ENCODE data around the gene BTNL3. TPM values are rescaled to one million over a fixed set of nuclear protein-coding genes. Genes with fewer than 3 reads are reported as not detected.

BTNL3 gene
- total and polyA plus RNA-seq, 9 of the 15 experiments (the other 6 are each of a cell fraction or from before 2014, with no cell fraction given) = 0.03 to 0.44 (median 0.04) TPM; not detected in 4

DNA sequence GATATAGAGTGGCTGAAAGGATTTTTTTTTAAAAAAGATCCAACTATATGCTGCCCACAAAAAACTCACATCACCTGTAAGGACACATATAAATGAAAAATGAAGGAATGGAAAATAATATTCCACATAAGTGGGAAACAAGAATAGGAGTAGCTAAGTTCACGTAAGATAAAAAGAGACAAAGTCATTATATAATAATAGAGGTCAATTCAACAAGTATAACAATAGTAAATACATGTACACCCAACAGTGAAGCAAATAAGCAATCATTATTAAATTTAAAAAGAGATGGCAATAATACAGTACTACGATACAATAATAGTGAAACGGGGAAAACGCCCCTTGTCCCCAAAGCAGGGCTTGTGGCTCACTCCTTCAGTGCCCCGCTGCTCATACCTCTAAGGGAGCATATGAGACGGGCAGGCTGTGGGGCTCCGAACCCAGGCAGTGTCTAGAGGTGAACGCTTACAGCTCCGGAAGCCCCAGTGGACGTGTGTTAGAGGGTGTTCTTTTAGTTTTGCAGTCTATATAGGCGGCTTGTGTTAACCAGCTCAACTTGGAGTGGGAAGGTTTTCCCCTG is 38.9 kb downstream of the BTNL3 start (continued):
- TF ChIP-seq, protein P1, sequence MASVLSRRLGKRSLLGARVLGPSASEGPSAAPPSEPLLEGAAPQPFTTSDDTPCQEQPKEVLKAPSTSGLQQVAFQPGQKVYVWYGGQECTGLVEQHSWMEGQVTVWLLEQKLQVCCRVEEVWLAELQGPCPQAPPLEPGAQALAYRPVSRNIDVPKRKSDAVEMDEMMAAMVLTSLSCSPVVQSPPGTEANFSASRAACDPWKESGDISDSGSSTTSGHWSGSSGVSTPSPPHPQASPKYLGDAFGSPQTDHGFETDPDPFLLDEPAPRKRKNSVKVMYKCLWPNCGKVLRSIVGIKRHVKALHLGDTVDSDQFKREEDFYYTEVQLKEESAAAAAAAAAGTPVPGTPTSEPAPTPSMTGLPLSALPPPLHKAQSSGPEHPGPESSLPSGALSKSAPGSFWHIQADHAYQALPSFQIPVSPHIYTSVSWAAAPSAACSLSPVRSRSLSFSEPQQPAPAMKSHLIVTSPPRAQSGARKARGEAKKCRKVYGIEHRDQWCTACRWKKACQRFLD (CRISPR knock-in tag; IDR thresholded peaks at IDR 0.05) = no peak
- no peak for TF ChIP-seq RBM34 (IDR thresholded peaks at IDR 0.05; ENCODE audit: borderline replicate concordance, insufficient read depth, low read length)
- TF ChIP-seq FOXK2 (conservative IDR thresholded peaks at IDR 0.05 in 1 of 2, IDR thresholded peaks at IDR 0.05 in 1 of 2; ENCODE audit: low read depth in 2 of 2) = no peak
- TF ChIP-seq ZEB2 (IDR thresholded peaks at IDR 0.05) = no peak
- TF ChIP-seq HNRNPLL (IDR thresholded peaks at IDR 0.05; ENCODE audit: low read depth, low read length, poor library complexity, severe bottlenecking) = no peak
- no peak for TF ChIP-seq ZNF717 (CRISPR knock-in tag; IDR thresholded peaks at IDR 0.05)
- 0 out of 2 replicates have a peak, but pooled peaks have one; percentile 26 for TF ChIP-seq HOXB6 (CRISPR knock-in tag; IDR thresholded peaks at IDR 0.05; ENCODE audit: borderline replicate concordance)
- no peak for TF ChIP-seq HNRNPUL1 (IDR thresholded peaks at IDR 0.05; ENCODE audit: low read length)
- TF ChIP-seq RFX1 (IDR thresholded peaks at IDR 0.05) = no peak
- TF ChIP-seq ETS2 (tag; IDR thresholded peaks at IDR 0.05; ENCODE audit: borderline replicate concordance, poor library complexity, severe bottlenecking) = no peak
- TF ChIP-seq, protein P2, sequence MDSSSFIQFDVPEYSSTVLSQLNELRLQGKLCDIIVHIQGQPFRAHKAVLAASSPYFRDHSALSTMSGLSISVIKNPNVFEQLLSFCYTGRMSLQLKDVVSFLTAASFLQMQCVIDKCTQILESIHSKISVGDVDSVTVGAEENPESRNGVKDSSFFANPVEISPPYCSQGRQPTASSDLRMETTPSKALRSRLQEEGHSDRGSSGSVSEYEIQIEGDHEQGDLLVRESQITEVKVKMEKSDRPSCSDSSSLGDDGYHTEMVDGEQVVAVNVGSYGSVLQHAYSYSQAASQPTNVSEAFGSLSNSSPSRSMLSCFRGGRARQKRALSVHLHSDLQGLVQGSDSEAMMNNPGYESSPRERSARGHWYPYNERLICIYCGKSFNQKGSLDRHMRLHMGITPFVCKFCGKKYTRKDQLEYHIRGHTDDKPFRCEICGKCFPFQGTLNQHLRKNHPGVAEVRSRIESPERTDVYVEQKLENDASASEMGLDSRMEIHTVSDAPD (CRISPR knock-in tag; IDR thresholded peaks at IDR 0.05) = no peak
- TF ChIP-seq, protein P3, sequence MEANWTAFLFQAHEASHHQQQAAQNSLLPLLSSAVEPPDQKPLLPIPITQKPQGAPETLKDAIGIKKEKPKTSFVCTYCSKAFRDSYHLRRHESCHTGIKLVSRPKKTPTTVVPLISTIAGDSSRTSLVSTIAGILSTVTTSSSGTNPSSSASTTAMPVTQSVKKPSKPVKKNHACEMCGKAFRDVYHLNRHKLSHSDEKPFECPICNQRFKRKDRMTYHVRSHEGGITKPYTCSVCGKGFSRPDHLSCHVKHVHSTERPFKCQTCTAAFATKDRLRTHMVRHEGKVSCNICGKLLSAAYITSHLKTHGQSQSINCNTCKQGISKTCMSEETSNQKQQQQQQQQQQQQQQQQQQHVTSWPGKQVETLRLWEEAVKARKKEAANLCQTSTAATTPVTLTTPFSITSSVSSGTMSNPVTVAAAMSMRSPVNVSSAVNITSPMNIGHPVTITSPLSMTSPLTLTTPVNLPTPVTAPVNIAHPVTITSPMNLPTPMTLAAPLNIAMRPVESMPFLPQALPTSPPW (CRISPR knock-in tag; IDR thresholded peaks at IDR 0.05) = no peak
- TF ChIP-seq HMGN3 (IDR thresholded peaks at IDR 0.05; ENCODE audit: borderline replicate concordance, extremely low read depth, insufficient read length, low read depth, low read length) = peak; percentile 23
- TF ChIP-seq, protein P4, sequence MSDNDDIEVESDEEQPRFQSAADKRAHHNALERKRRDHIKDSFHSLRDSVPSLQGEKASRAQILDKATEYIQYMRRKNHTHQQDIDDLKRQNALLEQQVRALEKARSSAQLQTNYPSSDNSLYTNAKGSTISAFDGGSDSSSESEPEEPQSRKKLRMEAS (CRISPR knock-in tag; IDR thresholded peaks at IDR 0.05) = no peak
- no peak for TF ChIP-seq CBFA2T2 (conservative IDR thresholded peaks at IDR 0.05)
- TF ChIP-seq ZNF79 (CRISPR knock-in tag; IDR thresholded peaks at IDR 0.05; ENCODE audit: low read depth) = no peak
- no peak for TF ChIP-seq SMAD4 (CRISPR knock-in tag; conservative IDR thresholded peaks at IDR 0.05)
- TF ChIP-seq, protein P5, sequence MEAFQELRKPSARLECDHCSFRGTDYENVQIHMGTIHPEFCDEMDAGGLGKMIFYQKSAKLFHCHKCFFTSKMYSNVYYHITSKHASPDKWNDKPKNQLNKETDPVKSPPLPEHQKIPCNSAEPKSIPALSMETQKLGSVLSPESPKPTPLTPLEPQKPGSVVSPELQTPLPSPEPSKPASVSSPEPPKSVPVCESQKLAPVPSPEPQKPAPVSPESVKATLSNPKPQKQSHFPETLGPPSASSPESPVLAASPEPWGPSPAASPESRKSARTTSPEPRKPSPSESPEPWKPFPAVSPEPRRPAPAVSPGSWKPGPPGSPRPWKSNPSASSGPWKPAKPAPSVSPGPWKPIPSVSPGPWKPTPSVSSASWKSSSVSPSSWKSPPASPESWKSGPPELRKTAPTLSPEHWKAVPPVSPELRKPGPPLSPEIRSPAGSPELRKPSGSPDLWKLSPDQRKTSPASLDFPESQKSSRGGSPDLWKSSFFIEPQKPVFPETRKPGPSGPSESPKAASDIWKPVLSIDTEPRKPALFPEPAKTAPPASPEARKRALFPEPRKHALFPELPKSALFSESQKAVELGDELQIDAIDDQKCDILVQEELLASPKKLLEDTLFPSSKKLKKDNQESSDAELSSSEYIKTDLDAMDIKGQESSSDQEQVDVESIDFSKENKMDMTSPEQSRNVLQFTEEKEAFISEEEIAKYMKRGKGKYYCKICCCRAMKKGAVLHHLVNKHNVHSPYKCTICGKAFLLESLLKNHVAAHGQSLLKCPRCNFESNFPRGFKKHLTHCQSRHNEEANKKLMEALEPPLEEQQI (IDR thresholded peaks at IDR 0.05) = 0 out of 2 replicates have a peak, but pooled peaks have one; percentile 17
- no peak for TF ChIP-seq PTRF (tag; IDR thresholded peaks at IDR 0.05)
- no peak for TF ChIP-seq FOXA1 (IDR thresholded peaks at IDR 0.05; ENCODE audit: borderline replicate concordance)
- TF ChIP-seq MXI1 (IDR thresholded peaks at IDR 0.05; ENCODE audit: low read depth, low read length) = no peak
- TF ChIP-seq NCOA1 (IDR thresholded peaks at IDR 0.05; ENCODE audit: low read depth) = no peak
- no peak for TF ChIP-seq TAF7 (tag; IDR thresholded peaks at IDR 0.05)
